Measurements from ENCODE around the gene PTPN14. TPM values are rescaled to one million over a fixed set of nuclear protein-coding genes. Genes with fewer than 3 reads are reported as not detected.

Gene PTPN14
- total and polyA plus RNA-seq, 2 of the 8 experiments (the other 6 are each of a cell fraction or from before 2014, with no cell fraction given), result 14.4 to 93.6 TPM

DNA sequence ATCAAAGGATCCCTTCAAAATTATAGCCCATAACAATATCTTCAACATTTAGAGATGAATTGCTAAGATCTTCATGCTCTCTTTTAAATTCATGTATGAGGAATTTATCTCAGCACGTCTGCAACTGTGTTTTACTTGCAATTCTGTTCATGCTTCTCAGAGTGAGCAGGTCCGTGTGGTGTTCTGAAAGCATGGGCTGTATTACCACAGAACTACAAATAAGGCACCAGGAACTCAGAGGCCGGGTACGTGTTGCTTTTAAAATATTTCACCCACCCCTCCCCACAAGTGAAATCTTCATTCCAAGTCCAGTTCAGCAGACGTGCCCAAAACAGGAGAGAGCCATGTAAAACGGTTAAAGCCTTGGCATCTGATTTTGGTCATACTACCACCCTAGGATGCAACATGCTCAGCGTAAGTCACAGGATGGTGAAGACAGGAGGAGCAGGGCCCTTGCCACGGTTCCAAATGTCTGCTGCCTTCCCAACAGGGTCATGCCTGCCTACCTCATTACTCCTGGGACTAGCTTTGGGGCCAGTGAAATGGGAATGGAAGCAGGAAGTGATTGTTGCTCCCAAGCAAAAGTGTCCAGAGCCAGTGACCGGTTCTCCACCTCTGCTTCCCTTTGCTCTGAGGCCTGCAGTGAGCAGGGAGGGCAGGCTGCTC, 133.7 kb downstream of the PTPN14 start (continued):
- TF ChIP-seq CHD7 (IDR thresholded peaks at IDR 0.05; ENCODE audit: insufficient replicate concordance, low read length), result no peak
- no peak for TF ChIP-seq CEBPB (IDR thresholded peaks at IDR 0.05; ENCODE audit: low read depth, low read length)
- no peak for TF ChIP-seq HDAC6 (IDR thresholded peaks at IDR 0.05; ENCODE audit: low read depth, low read length)
- TF ChIP-seq RAD21 (IDR thresholded peaks at IDR 0.05 in 1 of 2, conservative IDR thresholded peaks at IDR 0.05 in 1 of 2; ENCODE audit: low read depth in 2 of 2, low read length in 2 of 2), result no peak
- no peak for TF ChIP-seq SIRT6 (IDR thresholded peaks at IDR 0.05; ENCODE audit: low read length)
- TF ChIP-seq SIN3A (conservative IDR thresholded peaks at IDR 0.05 in 1 of 2, IDR thresholded peaks at IDR 0.05 in 1 of 2; ENCODE audit: low read depth in 1 of 2, low read length in 2 of 2), result no peak
- TF ChIP-seq RXRA (IDR thresholded peaks at IDR 0.05; ENCODE audit: insufficient read depth, low read depth, low read length), result no peak
